Caco-2 (cell line): ENCODE results near the gene PDE9A. TPM values are rescaled to one million over a fixed set of nuclear protein-coding genes. Genes with fewer than 3 reads are reported as not detected.

ENCODE experiments used
- BruUV-seq: library from RNA; stranded (reverse); fragments of 400-500 nt; replicated peaks from 2 replicates; lab custom pipeline; 2021; lab: Mats Ljungman, UMichigan
- CTCF ChIA-PET: fragments of 300-600 bp; sonication (Branson Sonifier 250); formaldehyde crosslinking; loops from one replicate; lab custom pipeline; 2022; ENCODE audit warnings: antibody characterized with exemption; lab: Charles Lee
- POLR2A ChIA-PET: fragments of 300-600 bp; sonication (Branson Sonifier 250); formaldehyde crosslinking; loops from one replicate; lab custom pipeline; 2022; ENCODE audit warnings: antibody characterized with exemption; lab: Charles Lee
- DNase-seq, 2 experiments: peaks; one replicate each; pipeline versions ENCODE4 v3.0.0 to v3.0.0-alpha.2; 2020 to 2022
- H3K27me3 ChIP-seq: replicated peaks from 2 replicates; pipeline ENCODE4 v1.6.0; 2011; ENCODE audit warnings: low read length; ENCODE audit not compliant: control insufficient read depth, insufficient read depth
- H3K36me3 ChIP-seq: 2 replicates; pipeline ENCODE4 v1.5.1; 2011; ENCODE audit warnings: low read length; ENCODE audit not compliant: control insufficient read depth, insufficient read depth
- H3K4me1 ChIP-seq: fragments of 250-450 bp; sonication (Bioruptor Pico); 2 replicates; pipeline ENCODE4 v1.5.1; 2020; ENCODE audit warnings: mild to moderate bottlenecking
- H3K4me3 ChIP-seq: 2 replicates; pipeline ENCODE4 v1.5.1; 2011; ENCODE audit warnings: low read depth, mild to moderate bottlenecking, control low read depth, low read length
- H3K9me3 ChIP-seq: fragments of 250-450 bp; sonication (Bioruptor Pico); 2 replicates; pipeline ENCODE4 v1.5.1; 2020; ENCODE audit warnings: mild to moderate bottlenecking, moderate library complexity
- H3K27ac Mint-ChIP-seq: one replicate; pipeline ENCODE4 v1.8.0; 2022; ENCODE audit warnings: mixed read lengths; ENCODE audit not compliant: unreplicated experiment
- H3K27me3 Mint-ChIP-seq: one replicate; pipeline ENCODE4 v1.8.0; 2022; ENCODE audit warnings: mixed read lengths; ENCODE audit not compliant: insufficient read depth, unreplicated experiment
- H3K36me3 Mint-ChIP-seq: one replicate; pipeline ENCODE4 v1.8.0; 2022; ENCODE audit warnings: mild to moderate bottlenecking, mixed read lengths; ENCODE audit not compliant: insufficient read depth, unreplicated experiment
- H3K4me1 Mint-ChIP-seq: one replicate; pipeline ENCODE4 v1.8.0; 2022; ENCODE audit warnings: low read depth, mixed read lengths; ENCODE audit not compliant: unreplicated experiment
- H3K4me3 Mint-ChIP-seq: one replicate; pipeline ENCODE4 v1.8.0; 2022; ENCODE audit warnings: mild to moderate bottlenecking, moderate library complexity, mixed read lengths; ENCODE audit not compliant: unreplicated experiment
- H3K9me3 Mint-ChIP-seq: one replicate; pipeline ENCODE4 v1.8.0; 2022; ENCODE audit warnings: mixed read lengths; ENCODE audit not compliant: unreplicated experiment
- intact Hi-C: fragments of 100-400 bp; cut with micrococcal nuclease; formaldehyde crosslinking; loops from one replicate; pipeline ENCODE4 v1.10.0; 2022; ENCODE audit not compliant: unreplicated experiment
- total RNA-seq: library from RNA; stranded (reverse); gene quantifications from 2 replicates; pipeline ENCODE4 v1.2.3, GENCODE V29; 2022
- TF ChIP-seq, protein P1 (sequence below), 2 experiments: fragments of 200-600 bp in 1 of 2; IDR thresholded peaks; 1 replicate in 1 of 2; 2 replicates in 1 of 2; pipeline versions ENCODE4 v1.5.1 to v1.8.0; 2011 to 2022; ENCODE audit warnings: antibody characterized with exemption in 1 of 2, control low read depth in 1 of 2, inconsistent platforms in 1 of 2, low read depth in 1 of 2, low read length in 1 of 2, mild to moderate bottlenecking in 1 of 2, moderate library complexity in 1 of 2; ENCODE audit not compliant: insufficient read depth in 1 of 2, severe bottlenecking in 1 of 2, unreplicated experiment in 1 of 2

PDE9A gene
- total RNA-seq, 1 experiment from 2014 or later: 9.7 TPM

DNA sequence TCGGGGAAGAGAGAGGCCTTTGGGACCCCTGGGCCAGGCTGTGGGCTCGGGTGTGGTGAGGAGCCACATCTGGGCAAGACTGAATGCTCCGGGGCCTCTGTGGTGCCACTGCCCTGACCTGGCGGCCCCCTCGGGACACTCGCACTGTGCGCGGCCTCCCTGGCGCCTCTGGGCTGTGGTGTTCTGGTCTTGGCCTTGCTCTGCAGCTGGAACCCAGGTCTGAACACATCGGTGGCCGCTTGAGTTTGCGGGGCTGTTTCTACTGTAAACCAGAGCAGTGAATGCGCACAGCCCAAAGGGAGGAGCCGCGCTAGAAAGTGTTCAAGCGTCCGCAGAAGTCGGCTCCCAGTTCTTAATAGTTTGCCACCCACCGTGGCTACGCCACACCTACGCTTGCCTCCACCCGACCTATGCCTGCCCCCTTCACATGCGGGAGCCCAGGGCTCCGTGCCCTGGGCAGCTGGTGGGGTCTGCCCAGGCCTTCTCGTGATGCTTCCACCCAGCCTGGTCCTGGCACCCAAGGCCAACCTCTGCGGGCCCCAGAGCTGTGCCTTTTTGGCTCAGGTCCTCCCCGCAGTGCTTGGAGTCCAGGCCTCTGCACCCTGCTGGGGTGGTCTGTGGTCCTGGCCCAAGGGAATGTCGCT is 4.4 kb downstream of the PDE9A start:
- H3K9me3 ChIP-seq: no peaks in the 10 kb centered on the region
- ChIA-PET CTCF (no interaction called here), POLR2A (no interaction called here)
- H3K36me3 Mint-ChIP-seq: peaks cover 10% of the 10 kb centered on the region
- H3K27me3 Mint-ChIP-seq: no peaks in the 10 kb centered on the region
- intact Hi-C loops: no loop called here
- TF ChIP-seq, protein P1, sequence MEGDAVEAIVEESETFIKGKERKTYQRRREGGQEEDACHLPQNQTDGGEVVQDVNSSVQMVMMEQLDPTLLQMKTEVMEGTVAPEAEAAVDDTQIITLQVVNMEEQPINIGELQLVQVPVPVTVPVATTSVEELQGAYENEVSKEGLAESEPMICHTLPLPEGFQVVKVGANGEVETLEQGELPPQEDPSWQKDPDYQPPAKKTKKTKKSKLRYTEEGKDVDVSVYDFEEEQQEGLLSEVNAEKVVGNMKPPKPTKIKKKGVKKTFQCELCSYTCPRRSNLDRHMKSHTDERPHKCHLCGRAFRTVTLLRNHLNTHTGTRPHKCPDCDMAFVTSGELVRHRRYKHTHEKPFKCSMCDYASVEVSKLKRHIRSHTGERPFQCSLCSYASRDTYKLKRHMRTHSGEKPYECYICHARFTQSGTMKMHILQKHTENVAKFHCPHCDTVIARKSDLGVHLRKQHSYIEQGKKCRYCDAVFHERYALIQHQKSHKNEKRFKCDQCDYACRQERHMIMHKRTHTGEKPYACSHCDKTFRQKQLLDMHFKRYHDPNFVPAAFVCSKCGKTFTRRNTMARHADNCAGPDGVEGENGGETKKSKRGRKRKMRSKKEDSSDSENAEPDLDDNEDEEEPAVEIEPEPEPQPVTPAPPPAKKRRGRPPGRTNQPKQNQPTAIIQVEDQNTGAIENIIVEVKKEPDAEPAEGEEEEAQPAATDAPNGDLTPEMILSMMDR (IDR thresholded peaks at IDR 0.05; ENCODE audit: insufficient read depth in 1 of 2, low read depth in 1 of 2, low read length in 1 of 2, severe bottlenecking in 1 of 2, unreplicated experiment in 1 of 2): no peak
- no peak for DNase-seq
- H3K27ac Mint-ChIP-seq: no peak overlapping the region
- no peak overlapping the region for H3K4me3 ChIP-seq
- no peaks in the 10 kb centered on the region for H3K27me3 ChIP-seq
- BruUV-seq: no TSS peak
- no peaks in the 10 kb centered on the region for H3K36me3 ChIP-seq
- peaks cover 7% of the 10 kb centered on the region for H3K4me1 Mint-ChIP-seq
- H3K4me3 Mint-ChIP-seq: no peak overlapping the region
- peaks cover 8% of the 10 kb centered on the region for H3K4me1 ChIP-seq
- no peaks in the 10 kb centered on the region for H3K9me3 Mint-ChIP-seq

DNA sequence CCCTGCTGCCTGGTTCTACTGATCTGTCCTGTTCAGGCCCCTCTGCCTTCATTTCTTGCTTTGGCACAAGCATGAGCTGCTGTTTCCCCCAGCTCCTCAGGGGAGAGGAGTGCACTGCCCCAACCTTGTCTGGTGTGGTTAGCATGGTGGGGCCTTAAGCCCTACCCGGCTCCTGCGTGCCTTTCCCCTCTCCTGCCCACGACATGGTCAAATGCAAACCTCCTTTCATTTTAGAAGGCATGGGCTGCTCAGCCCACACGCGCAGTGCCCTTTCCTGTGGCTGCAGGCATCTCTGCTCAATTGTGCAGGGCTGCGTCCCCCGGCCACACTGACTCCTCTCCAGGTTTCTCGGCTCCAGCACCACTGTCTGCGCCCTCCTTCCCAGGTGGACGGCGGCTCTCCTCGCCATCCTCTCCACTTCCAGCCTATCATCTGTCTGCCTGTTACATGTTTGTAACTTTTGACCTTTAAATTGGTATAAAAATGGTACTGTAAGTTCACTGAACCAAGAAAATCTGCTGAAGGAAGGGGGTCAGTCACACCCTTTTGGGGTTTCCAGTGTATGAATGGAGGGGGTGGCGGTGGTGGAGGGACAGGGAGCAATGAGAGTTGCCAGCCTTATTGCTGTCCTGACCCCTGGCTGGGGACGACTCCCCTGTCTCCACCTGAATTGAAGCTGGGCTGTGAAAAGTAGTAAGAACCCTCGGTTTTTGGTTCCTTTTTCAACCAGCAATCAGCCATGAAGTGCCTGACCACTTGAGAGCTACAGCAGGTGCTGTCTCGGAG is 5.1 kb downstream of the PDE9A start:
- intact Hi-C loops: no loop called here
- no peak overlapping the region for H3K27ac Mint-ChIP-seq
- no peaks in the 10 kb centered on the region for H3K9me3 Mint-ChIP-seq
- no peaks in the 10 kb centered on the region for H3K36me3 ChIP-seq
- ChIA-PET POLR2A (no interaction called here), CTCF (no interaction called here)
- TF ChIP-seq, protein P1 (IDR thresholded peaks at IDR 0.05; ENCODE audit: insufficient read depth in 1 of 2, low read depth in 1 of 2, low read length in 1 of 2, severe bottlenecking in 1 of 2, unreplicated experiment in 1 of 2): no peak
- no peaks in the 10 kb centered on the region for H3K27me3 Mint-ChIP-seq
- H3K4me1 ChIP-seq: peaks cover 8% of the 10 kb centered on the region
- H3K36me3 Mint-ChIP-seq: peaks cover 4% of the 10 kb centered on the region
- BruUV-seq: no TSS peak
- no peak for DNase-seq
- H3K4me3 Mint-ChIP-seq: no peak overlapping the region
- peaks cover 7% of the 10 kb centered on the region for H3K4me1 Mint-ChIP-seq
- no peaks in the 10 kb centered on the region for H3K27me3 ChIP-seq
- no peaks in the 10 kb centered on the region for H3K9me3 ChIP-seq
- H3K4me3 ChIP-seq: no peak overlapping the region

DNA sequence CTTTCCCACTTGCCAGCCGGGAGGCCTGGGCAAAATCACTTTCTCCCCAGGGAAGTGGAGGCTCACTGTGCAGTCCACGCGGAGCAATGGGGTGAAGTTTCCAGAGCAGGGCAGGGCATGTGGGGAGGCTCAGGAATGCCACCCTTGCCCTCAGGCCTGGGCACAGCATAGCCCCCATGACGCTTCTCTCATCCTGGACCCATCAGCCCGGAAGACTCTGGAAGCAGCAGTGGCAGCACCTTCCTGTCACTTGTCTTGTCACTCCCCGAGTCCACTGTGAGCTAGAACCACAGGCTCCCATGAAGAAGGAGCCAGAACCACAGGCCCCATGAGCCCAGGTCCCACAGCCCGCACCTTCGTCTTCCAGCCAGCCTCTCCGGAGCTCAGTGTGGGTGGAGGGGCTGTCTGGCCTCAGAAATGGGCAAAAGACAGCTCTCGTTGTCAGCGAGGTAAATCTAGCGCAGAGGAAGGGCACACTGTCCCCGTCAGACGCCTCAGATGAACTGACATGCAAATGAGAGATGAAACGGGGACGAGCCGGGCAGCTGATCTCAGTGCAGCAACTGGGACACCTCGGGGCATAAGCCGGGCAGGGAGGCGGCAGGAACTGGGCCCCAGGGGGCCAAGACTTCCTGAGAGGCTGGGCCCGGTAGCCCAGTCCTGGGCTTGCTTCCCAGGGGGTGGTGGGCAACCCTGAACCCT is 6.1 kb downstream of the PDE9A start:
- no peak overlapping the region for H3K4me3 Mint-ChIP-seq
- no peak for DNase-seq
- Histone ChIP-seq H3K9me3 (no peaks in the 10 kb centered on the region), H3K27me3 (no peaks in the 10 kb centered on the region), H3K4me1 (peaks cover 7% of the 10 kb centered on the region), H3K4me3 (no peak overlapping the region), H3K36me3 (no peaks in the 10 kb centered on the region)
- no peaks in the 10 kb centered on the region for H3K27me3 Mint-ChIP-seq
- ChIA-PET CTCF (interaction anchor here (0.5 kb wide), 1 partner anchor 151 kb away, joined by 3 read pairs; no protein-coding TSS in a partner anchor), POLR2A (no interaction called here)
- intact Hi-C loops: no loop called here
- TF ChIP-seq, protein P1 (IDR thresholded peaks at IDR 0.05; ENCODE audit: insufficient read depth in 1 of 2, low read depth in 1 of 2, low read length in 1 of 2, severe bottlenecking in 1 of 2, unreplicated experiment in 1 of 2): no peak
- H3K36me3 Mint-ChIP-seq: peaks cover 4% of the 10 kb centered on the region
- no TSS peak for BruUV-seq
- peaks cover 7% of the 10 kb centered on the region for H3K4me1 Mint-ChIP-seq
- H3K27ac Mint-ChIP-seq: no peak overlapping the region
- H3K9me3 Mint-ChIP-seq: no peaks in the 10 kb centered on the region
